ENCODE measurements around the gene GPC6.

The GPC6 gene

DNA sequence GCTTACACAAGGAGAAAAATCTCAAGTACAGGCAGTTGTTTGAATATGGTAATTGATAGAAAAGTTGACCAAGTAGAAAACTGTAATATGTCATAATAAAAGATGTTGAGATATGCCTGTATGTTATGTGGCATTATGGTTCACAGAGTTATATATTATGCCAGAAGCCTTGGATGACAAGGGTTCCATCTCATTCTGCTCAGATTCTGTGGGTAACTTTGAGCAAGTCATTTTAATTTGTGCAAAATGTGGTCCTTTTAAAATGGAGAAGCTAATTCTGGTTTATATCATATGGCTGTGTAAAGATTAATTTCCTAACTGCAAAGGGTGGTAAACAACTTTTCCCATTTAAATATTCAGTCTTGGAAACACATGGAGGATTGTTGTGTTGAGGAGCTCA lies 180.9 kb downstream of the GPC6 start:
- no peak overlapping the region for H3K4me3 ChIP-seq (ENCODE audit: low read depth, low read length)
- DNase-seq (ENCODE audit: low read depth): no peak
- TF ChIP-seq, protein P1, sequence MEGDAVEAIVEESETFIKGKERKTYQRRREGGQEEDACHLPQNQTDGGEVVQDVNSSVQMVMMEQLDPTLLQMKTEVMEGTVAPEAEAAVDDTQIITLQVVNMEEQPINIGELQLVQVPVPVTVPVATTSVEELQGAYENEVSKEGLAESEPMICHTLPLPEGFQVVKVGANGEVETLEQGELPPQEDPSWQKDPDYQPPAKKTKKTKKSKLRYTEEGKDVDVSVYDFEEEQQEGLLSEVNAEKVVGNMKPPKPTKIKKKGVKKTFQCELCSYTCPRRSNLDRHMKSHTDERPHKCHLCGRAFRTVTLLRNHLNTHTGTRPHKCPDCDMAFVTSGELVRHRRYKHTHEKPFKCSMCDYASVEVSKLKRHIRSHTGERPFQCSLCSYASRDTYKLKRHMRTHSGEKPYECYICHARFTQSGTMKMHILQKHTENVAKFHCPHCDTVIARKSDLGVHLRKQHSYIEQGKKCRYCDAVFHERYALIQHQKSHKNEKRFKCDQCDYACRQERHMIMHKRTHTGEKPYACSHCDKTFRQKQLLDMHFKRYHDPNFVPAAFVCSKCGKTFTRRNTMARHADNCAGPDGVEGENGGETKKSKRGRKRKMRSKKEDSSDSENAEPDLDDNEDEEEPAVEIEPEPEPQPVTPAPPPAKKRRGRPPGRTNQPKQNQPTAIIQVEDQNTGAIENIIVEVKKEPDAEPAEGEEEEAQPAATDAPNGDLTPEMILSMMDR (IDR thresholded peaks at IDR 0.05; ENCODE audit: low read depth, low read length, missing control alignments): no peak

DNA sequence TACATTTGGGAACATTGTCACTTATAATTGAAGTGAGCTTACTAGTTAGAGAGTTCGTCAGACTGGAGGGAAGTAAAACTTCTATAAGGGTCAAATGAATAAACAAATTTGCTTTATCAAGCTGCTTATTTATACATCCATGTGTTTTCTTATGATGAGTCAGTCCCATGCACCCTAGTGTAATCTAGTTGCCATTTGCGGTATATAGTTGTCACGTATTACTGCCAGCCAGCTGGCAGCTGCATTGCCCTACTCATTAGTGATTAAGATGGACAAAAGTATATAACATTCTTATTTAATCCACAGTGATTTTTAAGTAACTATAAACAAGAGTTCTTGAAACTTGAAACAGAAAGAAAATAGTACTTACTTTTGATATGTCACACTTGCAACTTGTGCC lies 182.4 kb downstream of the GPC6 start:
- H3K4me3 ChIP-seq (ENCODE audit: low read depth, low read length): no peak overlapping the region
- TF ChIP-seq, protein P1 (IDR thresholded peaks at IDR 0.05; ENCODE audit: low read depth, low read length, missing control alignments): no peak
- no peak for DNase-seq (ENCODE audit: low read depth)

DNA sequence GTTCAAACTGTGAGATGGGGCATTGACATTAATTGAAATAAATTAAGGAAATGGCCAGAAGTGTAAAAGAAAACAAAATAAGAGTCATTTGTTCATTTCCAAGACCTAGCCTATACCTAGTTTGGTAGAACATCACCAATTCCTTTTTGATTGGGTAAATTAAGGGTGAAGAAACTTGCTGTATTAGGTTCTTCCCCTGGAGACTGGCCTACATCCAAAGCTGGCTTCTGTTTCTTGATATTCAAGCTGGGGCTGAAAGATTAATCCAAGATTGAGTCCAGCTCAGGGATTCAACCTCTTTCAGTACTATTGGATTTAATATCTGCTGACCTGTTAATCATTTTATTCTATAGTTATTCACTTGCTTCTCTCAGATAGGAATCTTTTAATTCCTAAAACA lies 183.2 kb downstream of the GPC6 start:
- TF ChIP-seq, protein P1 (IDR thresholded peaks at IDR 0.05; ENCODE audit: low read depth, low read length, missing control alignments): no peak
- H3K4me3 ChIP-seq (ENCODE audit: low read depth, low read length): no peak overlapping the region
- no peak for DNase-seq (ENCODE audit: low read depth)

GRCh38 chr13:93411186-93411680 lies 184.6 kb downstream of the GPC6 start:
- H3K4me3 ChIP-seq (ENCODE audit: low read depth, low read length): no peak overlapping the region
- no peak for DNase-seq (ENCODE audit: low read depth)
- TF ChIP-seq, protein P1 (IDR thresholded peaks at IDR 0.05; ENCODE audit: low read depth, low read length, missing control alignments): no peak

GRCh38 chr13:93412676-93413075 lies 186.1 kb downstream of the GPC6 start:
- no peak for DNase-seq (ENCODE audit: low read depth)
- H3K4me3 ChIP-seq (ENCODE audit: low read depth, low read length): no peak overlapping the region
- TF ChIP-seq, protein P1 (IDR thresholded peaks at IDR 0.05; ENCODE audit: low read depth, low read length, missing control alignments): no peak

- TF ChIP-seq, protein P1 (IDR thresholded peaks at IDR 0.05; ENCODE audit: low read depth, low read length, missing control alignments): no peak
- no peak overlapping the region for H3K4me3 ChIP-seq (ENCODE audit: low read depth, low read length)
- no peak for DNase-seq (ENCODE audit: low read depth)
Observed at GRCh38 chr13:93413972-93414717, 187.5 kb downstream of the GPC6 start.

All from GM12864 (cell line).